22Rv1 (cell line): Measurements from ENCODE around the gene BBS12.

Experiments
- H3K27ac ChIP-seq: fragments of 450-650 bp; 2 replicates; pipeline ENCODE4 v1.5.1; 2017
- CTCF ChIP-seq: fragments of 450-650 bp; IDR thresholded peaks from 2 replicates; pipeline ENCODE4 v1.5.1; 2017; ENCODE audit warnings: mild to moderate bottlenecking
- ZFX ChIP-seq: fragments of 450-650 bp; IDR thresholded peaks from 2 replicates; pipeline ENCODE4 v1.6.1; 2017; ENCODE audit warnings: antibody characterized with exemption, borderline replicate concordance

Gene BBS12

GRCh38 chr4:122749704-122750454, 17.4 kb downstream of the BBS12 start:
- H3K27ac ChIP-seq = no peak overlapping the region
- no peak for TF ChIP-seq CTCF
- no peak for TF ChIP-seq ZFX

GRCh38 chr4:122755675-122756074, 23.2 kb downstream of the BBS12 start:
- TF ChIP-seq CTCF (no peak), ZFX (no peak)
- no peak overlapping the region for H3K27ac ChIP-seq

GRCh38 chr4:122758033-122758432, 25.5 kb downstream of the BBS12 start:
- no peak overlapping the region for H3K27ac ChIP-seq
- TF ChIP-seq CTCF = peak; percentile 84
- TF ChIP-seq ZFX = no peak

GRCh38 chr4:122759639-122760310, 27.3 kb downstream of the BBS12 start:
- TF ChIP-seq CTCF (no peak), ZFX (no peak)
- no peak overlapping the region for H3K27ac ChIP-seq

- no peak overlapping the region for H3K27ac ChIP-seq
- no peak for TF ChIP-seq CTCF
- TF ChIP-seq ZFX = no peak
These were observed 30.0 kb downstream of the BBS12 start for GRCh38 chr4:122762520-122762919.

GRCh38 chr4:122762966-122763716, 30.6 kb downstream of the BBS12 start:
- TF ChIP-seq ZFX (no peak), CTCF (no peak)
- H3K27ac ChIP-seq = no peak overlapping the region
